A673 (cell line): Measurements from ENCODE around the gene TCEAL3. TPM values are rescaled to one million over a fixed set of nuclear protein-coding genes. Genes with fewer than 3 reads are reported as not detected.

Experiments
- BruUV-seq: library from RNA; stranded (reverse); fragments of 400-500 nt; replicated peaks from 2 replicates; lab custom pipeline; 2021; lab: Mats Ljungman, UMichigan
- CTCF ChIA-PET: fragments of 300-600 bp; sonication (Branson Sonifier 250); formaldehyde crosslinking; loops from one replicate; lab custom pipeline; 2022; ENCODE audit warnings: antibody characterized with exemption; lab: Charles Lee
- POLR2A ChIA-PET: fragments of 300-600 bp; sonication (Branson Sonifier 250); formaldehyde crosslinking; loops from one replicate; lab custom pipeline; 2022; ENCODE audit warnings: antibody characterized with exemption; ENCODE audit not compliant: low non-redundant PET; lab: Charles Lee
- DNase-seq: peaks from one replicate; pipeline ENCODE4 v3.0.0-alpha.2; 2015; ENCODE audit warnings: low spot score
- H3K27ac ChIP-seq: fragments of 200-600 bp; sonication (generic); 2 replicates; pipeline ENCODE4 v1.5.1; 2016; ENCODE audit warnings: mixed run types, low read depth, mild to moderate bottlenecking, mixed read lengths, antibody characterized with exemption, low read length; ENCODE audit not compliant: poor library complexity, severe bottlenecking
- H3K27me3 ChIP-seq: fragments of 200-600 bp; sonication (generic); replicated peaks from 2 replicates; pipeline ENCODE4 v1.6.1; 2017; ENCODE audit warnings: mixed run types, low read depth, mild to moderate bottlenecking, mixed read lengths, antibody characterized with exemption, low read length; ENCODE audit not compliant: insufficient read depth, poor library complexity
- H3K36me3 ChIP-seq: fragments of 200-600 bp; sonication (generic); 2 replicates; pipeline ENCODE4 v1.6.1; 2016; ENCODE audit warnings: mixed run types, mild to moderate bottlenecking, mixed read lengths, antibody characterized with exemption, low read length; ENCODE audit not compliant: insufficient read depth, poor library complexity, severe bottlenecking
- H3K4me1 ChIP-seq: fragments of 200-600 bp; sonication (generic); 2 replicates; pipeline ENCODE4 v1.6.1; 2017; ENCODE audit warnings: mixed run types, mild to moderate bottlenecking, mixed read lengths, antibody characterized with exemption, low read length; ENCODE audit not compliant: insufficient read depth, poor library complexity, severe bottlenecking
- H3K4me3 ChIP-seq: fragments of 200-600 bp; sonication (generic); 2 replicates; pipeline ENCODE4 v1.5.1; 2016; ENCODE audit warnings: low read depth, mixed run types, mild to moderate bottlenecking, mixed read lengths, low read length; ENCODE audit not compliant: poor library complexity, severe bottlenecking
- H3K9me3 ChIP-seq: fragments of 200-600 bp; sonication (generic); 2 replicates; pipeline ENCODE4 v1.6.1; 2016; ENCODE audit warnings: mixed run types, low read depth, mild to moderate bottlenecking, mixed read lengths, antibody characterized with exemption, low read length; ENCODE audit not compliant: poor library complexity, severe bottlenecking
- EZH2 ChIP-seq: fragments of 200-600 bp; sonication (generic); IDR thresholded peaks from 2 replicates; pipeline ENCODE4 v1.6.1; 2017; ENCODE audit warnings: borderline replicate concordance, low read depth, mild to moderate bottlenecking, mixed read lengths, antibody characterized with exemption, low read length; ENCODE audit not compliant: poor library complexity, severe bottlenecking
- intact Hi-C: fragments of 100-400 bp; cut with micrococcal nuclease; formaldehyde crosslinking; loops from one replicate; pipeline ENCODE4 v1.10.0; 2022; ENCODE audit not compliant: unreplicated experiment
- total RNA-seq: library from RNA; stranded (reverse); gene quantifications from 2 replicates; pipeline ENCODE4 v1.2.3, GENCODE V29; 2021
- TF ChIP-seq, protein P1 (sequence below): fragments of 300-800, 200-600 bp; sonication (generic); conservative IDR thresholded peaks from 2 replicates; pipeline ENCODE4 v1.5.1; 2017; ENCODE audit warnings: low read depth, mild to moderate bottlenecking, antibody characterized with exemption, low read length, moderate library complexity, mixed read lengths

The TCEAL3 gene
- total RNA-seq, 1 experiment from 2014 or later: 12.1 TPM

DNA sequence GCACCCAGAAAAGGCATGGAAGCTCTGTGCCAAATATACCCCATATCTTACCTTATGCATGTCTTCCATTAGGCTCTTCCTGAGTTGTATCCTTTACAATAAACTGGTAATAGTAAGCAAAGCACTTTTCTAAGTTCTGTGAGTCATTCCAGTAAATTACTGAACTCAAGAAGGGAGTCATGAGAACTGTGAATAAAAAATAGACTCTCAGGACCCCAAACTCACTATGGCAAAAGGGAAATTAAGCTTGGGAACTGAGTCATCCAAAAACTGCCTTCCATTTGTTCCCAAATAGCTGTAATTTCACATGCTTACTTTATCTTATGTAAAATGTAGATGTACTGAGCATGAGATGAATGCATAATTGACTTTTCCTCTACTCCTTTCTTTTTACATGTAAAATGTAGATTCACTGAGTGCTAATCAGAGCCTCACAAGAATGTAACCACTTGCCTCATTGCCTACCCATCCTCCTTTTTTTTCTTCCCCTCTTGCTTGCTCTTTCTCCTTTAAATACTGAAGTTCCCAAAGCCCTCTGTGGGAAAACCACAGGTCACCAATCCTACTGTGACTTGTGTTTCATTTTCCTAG, 8.1 kb downstream of the TCEAL3 start:
- Histone ChIP-seq H3K9me3 (no peaks in the 10 kb centered on the region), H3K4me3 (no peak overlapping the region), H3K36me3 (no peaks in the 10 kb centered on the region), H3K27ac (no peak overlapping the region), H3K27me3 (no peaks in the 10 kb centered on the region), H3K4me1 (no peaks in the 10 kb centered on the region)
- intact Hi-C loops: no loop called here
- ChIA-PET CTCF (no interaction called here), POLR2A (no interaction called here)
- DNase-seq: no peak
- no TSS peak for BruUV-seq
- TF ChIP-seq, protein P1, sequence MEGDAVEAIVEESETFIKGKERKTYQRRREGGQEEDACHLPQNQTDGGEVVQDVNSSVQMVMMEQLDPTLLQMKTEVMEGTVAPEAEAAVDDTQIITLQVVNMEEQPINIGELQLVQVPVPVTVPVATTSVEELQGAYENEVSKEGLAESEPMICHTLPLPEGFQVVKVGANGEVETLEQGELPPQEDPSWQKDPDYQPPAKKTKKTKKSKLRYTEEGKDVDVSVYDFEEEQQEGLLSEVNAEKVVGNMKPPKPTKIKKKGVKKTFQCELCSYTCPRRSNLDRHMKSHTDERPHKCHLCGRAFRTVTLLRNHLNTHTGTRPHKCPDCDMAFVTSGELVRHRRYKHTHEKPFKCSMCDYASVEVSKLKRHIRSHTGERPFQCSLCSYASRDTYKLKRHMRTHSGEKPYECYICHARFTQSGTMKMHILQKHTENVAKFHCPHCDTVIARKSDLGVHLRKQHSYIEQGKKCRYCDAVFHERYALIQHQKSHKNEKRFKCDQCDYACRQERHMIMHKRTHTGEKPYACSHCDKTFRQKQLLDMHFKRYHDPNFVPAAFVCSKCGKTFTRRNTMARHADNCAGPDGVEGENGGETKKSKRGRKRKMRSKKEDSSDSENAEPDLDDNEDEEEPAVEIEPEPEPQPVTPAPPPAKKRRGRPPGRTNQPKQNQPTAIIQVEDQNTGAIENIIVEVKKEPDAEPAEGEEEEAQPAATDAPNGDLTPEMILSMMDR: no peak
- no peak for TF ChIP-seq EZH2

- POLR2A ChIA-PET: no interaction called here
- H3K36me3 ChIP-seq: no peaks in the 10 kb centered on the region
Measured at GRCh38 chrX:103616676-103617186, 9.0 kb downstream of the TCEAL3 start.

DNA sequence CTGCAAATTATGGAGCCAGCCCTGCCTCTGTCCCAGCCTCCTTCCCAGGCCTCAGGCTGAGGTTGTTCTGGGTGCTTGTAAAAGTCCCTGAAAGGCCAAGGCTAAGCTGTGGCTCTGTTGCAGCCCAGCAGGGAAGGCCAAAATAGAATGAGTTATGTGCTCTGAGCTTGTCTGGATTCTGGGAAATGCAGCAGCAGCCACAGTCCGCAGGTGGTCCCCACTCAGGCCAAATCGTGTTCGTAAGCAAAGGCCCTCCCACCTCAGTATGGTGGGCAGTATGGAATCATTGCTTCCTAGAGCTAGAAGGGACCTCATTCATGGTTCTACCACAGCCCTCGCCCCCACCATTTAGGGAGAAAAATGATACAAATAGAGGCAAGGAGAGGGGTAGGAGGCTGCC, 16.3 kb downstream of the TCEAL3 start:
- H3K27me3 ChIP-seq: no peaks in the 10 kb centered on the region
- BruUV-seq: no TSS peak
- ChIA-PET POLR2A (no interaction called here), CTCF (no interaction called here)
- intact Hi-C loops: loop anchor here (10.0 kb wide), 1 partner anchor 79 kb away; no protein-coding TSS in a partner anchor
- TF ChIP-seq EZH2: no peak
- TF ChIP-seq, protein P1: no peak
- no peaks in the 10 kb centered on the region for H3K9me3 ChIP-seq
- H3K4me3 ChIP-seq: no peak overlapping the region
- H3K4me1 ChIP-seq: no peaks in the 10 kb centered on the region
- H3K27ac ChIP-seq: no peak overlapping the region
- H3K36me3 ChIP-seq: no peaks in the 10 kb centered on the region
- DNase-seq: no peak

More at GRCh38 chrX:103616676-103617186, 9.0 kb downstream of the TCEAL3 start:
- H3K27me3 ChIP-seq: no peaks in the 10 kb centered on the region
- H3K9me3 ChIP-seq: no peaks in the 10 kb centered on the region
- no TSS peak for BruUV-seq
- DNase-seq: no peak
- intact Hi-C loops: no loop called here
- no peak overlapping the region for H3K4me3 ChIP-seq
- no peak overlapping the region for H3K27ac ChIP-seq
- no peaks in the 10 kb centered on the region for H3K4me1 ChIP-seq
- CTCF ChIA-PET: no interaction called here
- no peak for TF ChIP-seq EZH2
- TF ChIP-seq, protein P1: no peak
